CD4-positive, alpha-beta T cell treated with Interleukin-17A for 4 hours (primary cell): ENCODE measurements around the gene ASRGL1.
"Not testable (repeated sequence)": the region's sequence is repeated elsewhere in the genome, so short reads cannot be mapped to it uniquely, and the experiment has no call there.

Source experiments
- DNase-seq: peaks from one replicate; pipeline ENCODE4 v3.0.0-alpha.2; 2020; ENCODE audit warnings: mixed read lengths

The ASRGL1 gene

DNA sequence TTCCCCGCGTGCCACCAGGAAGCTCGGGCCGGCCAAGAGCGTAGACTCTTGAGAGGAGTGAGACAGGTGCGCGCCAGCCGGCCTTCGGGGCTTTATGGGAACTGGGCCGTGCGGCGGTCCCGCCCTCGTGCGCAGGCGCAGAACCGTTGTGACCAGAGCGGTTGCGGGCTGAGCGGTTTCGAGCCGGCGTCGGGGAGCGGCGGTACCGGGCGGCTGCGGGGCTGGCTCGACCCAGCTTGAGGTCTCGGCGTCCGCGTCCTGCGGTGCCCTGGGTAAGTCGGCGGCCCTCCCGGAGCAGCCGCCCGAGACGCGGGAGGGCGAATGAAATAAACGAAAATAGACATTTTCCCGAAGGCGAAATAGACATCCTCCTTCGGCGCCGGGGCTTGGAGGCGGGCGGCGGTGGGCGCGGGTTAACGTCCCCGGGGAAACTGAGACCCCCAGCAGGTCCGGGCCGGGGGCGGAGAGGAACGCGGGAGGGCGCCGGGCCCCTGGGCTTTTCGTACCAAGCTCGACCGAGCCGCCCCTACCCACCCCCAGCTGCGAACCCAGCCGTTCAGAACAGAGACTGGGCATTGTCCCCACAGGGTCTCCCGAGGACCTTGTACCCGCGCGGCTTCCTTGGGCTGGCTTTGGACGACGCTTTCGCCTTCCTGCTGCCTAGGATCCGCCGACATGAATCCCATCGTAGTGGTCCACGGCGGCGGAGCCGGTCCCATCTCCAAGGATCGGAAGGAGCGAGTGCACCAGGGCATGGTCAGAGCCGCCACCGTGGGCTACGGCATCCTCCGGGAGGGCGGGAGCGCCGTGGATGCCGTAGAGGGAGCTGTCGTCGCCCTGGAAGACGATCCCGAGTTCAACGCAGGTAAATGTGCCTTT lies at the start of gene ASRGL1:
Gene ASRGL1 (plus strand): TSS at position 146 of the 879 bp plus-strand sequence. CDS start 530 bp downstream, at position 676.
- peak; percentile 83 for DNase-seq

DNA sequence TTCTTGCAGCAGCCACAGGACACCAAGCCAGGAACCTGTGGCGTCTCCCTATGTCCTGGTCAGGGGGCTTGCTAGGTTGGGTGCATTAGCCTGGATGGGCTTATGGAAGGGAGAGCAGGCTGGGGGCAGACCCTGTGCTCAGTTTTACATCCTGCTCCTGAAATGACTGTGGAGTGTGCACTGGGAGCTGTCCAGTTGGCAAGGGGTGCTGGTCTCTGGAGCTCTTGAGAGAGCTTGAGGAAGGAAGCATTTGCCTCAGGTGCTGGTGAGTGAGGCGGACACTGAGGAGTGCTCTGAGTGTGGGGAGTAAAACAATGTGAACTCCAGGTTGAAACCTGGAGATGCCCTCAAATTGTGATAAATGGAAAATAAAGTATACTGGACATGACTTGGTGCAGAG lies 41.7 kb upstream of the ASRGL1 start:
- DNase-seq: no peak

DNA sequence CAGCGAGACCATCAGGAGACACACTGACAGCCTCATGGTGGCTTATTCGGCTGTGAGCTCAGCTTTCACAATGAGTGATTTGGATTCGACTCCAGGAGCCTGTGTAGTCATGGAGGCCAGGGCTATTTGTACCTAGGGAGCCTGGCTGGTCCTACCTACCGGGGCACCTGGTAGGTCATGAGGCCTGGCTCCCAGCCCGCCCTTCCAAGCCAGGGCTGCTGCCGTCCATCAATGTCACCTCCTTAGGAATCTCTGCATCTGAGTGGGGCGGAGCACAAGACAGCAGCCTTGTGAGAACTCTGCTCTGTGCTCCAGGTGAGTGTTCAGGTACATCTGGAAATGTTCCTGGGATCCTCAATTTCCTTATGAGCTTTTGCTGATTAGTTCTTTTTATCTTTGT lies 38.3 kb upstream of the ASRGL1 start, which contains the start of gene SCGB1D4:
Gene SCGB1D4 (minus strand): TSS at position 101 of the 400 bp plus-strand sequence. CDS start 65 bp downstream, at position 36.
- DNase-seq: no peak

DNA sequence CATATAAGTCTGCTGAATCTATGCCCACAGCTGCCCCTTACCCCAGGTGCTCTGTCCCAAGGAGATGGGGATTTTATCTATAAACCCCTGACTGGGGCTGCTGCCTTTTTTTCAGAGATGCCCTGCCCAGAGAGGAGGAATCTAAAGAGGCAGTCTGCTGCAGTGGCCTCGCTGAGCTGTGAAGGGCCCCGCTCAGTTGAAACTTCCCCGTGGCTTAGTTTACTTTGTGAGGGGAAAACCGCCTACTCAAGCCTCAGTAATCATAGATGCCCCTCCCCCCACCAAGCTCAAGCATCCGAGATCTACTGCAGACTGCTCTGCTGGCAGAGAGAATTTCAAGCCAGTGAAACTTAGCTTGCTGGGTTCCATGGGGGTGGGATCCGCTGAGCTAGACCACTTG lies 31.0 kb upstream of the ASRGL1 start:
- DNase-seq: no peak

DNA sequence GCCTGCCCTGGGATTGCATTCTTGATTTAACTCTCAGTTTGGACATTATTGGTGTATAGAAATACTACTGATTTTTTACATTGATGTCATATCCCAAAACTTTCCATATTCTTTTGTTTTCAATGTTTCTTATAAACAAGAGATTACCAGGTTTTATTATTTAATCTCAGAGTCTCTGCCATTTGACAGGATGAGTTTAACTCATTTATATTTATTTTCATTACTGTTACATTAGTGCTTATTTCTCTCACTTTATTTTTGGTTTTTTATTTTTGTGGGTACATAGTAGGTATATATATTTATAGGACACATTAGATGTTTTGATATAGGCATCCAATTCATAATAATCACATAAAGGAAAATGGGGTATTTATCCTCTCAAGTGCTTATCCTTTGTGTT lies 29.3 kb upstream of the ASRGL1 start:
- DNase-seq: no peak

DNA sequence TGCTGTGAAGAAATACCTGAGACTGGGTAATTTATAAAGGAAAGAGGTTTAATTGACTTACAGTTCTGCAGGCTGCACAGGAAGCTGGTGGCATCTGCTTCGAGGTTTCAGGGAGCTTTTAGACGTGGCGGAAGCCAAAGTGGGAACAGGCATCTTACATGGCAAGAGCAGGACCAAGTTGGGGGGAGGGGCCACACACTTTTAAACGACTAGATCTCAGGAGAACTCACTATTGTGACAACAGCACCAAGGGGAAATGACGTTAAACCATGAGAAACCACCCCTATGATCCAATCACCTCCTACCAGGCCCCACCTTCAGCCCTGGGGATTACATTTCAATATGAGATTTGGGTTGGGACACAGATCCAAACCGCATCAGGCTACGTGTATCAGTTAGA lies 27.3 kb upstream of the ASRGL1 start:
- DNase-seq: no peak

DNA sequence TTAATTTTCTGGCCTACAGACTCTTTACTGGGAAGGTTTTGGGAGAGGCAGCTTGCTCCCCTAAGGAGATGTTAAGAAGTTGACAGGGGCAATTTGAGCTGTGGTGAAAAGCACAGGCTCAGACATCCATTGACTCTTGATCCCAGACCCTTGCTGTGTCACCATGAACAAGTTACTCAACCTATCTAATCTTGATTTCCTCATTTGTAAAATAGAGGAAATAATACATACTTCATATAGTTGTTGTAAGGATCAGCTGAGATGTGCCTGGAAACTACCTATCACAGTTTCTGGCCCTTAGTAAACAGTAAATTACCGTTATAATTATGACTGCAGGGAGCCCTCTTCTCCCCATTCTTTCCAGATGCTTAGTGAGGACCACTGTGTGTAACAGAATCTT lies 21.8 kb upstream of the ASRGL1 start:
- DNase-seq: no peak

DNA sequence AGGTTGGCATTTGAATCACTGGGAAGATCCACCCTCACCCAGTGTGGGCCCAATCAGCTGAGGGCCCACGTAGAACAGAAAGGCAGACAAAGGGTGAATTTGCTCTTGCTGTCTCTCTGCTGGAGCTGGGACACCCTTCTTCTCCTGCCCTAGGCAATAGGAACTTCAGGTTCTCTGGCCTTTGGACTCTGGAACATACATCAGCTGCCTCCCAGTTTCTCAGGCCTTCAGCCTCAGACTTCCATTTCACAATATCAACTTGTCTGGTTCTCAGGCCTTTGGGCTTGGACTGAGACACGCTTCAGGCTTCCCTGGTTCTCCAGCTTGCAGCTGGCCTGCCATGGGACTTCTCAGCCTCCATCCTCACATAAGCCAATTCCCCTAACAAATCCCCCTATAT lies 14.7 kb upstream of the ASRGL1 start:
- no peak for DNase-seq

DNA sequence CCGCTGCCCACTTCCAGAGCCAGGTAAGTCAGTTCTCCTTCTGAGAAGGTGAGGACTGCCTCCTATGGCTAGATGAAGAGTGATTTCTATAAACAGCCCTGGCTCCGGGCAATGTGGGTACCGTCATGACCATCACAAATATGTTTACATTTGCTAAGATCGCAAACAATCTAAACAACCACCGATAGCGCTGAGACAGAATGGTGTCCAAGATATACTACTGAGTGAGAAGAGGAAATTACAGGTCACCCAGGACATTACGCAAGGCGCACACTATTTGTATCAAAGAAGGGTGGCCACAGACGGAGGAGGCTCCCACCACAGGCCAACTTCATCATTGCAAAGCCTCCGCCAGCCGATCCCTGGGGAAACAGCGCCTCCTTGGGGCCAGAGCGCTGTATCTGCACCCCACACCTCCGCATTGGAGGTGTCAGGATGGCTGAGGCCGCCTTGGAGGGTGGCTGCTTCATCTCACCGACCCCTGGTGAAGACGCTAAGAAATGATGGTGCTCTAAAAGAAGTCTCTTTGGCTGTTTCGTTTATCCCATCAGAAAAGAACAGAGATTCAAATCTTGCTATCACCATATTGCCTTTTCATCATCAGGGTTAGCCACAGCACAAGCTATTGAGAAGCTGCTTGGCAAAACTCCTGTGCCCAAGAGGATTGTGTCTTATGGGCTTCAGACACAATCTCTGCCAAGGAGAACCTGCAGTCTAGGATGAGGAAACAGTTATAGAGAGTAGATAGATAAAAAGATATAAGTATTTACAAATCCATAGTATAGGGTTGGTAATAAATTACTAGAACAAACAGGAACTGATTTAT lies 12.3 kb upstream of the ASRGL1 start:
- DNase-seq: peak; percentile 61

DNA sequence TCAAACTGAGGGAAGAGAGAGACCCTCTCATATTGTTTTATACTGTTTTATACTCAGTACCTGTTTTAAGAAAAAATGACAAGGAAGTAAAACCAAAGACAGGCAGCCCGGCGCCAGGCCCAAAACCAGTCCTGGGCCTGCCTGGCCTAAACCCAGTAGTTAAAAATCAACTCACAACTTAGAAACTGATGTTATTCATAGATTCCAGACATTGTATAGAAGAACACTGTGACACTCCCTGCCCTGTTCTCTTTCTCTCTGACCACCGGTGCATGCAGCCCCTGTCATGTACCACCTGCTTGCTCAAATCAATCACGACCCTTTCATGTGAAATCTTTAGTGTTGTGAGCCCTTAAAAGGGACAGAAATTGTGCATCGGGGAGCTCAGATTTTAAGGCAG lies 11.5 kb upstream of the ASRGL1 start:
- not testable (repeated sequence) for DNase-seq

DNA sequence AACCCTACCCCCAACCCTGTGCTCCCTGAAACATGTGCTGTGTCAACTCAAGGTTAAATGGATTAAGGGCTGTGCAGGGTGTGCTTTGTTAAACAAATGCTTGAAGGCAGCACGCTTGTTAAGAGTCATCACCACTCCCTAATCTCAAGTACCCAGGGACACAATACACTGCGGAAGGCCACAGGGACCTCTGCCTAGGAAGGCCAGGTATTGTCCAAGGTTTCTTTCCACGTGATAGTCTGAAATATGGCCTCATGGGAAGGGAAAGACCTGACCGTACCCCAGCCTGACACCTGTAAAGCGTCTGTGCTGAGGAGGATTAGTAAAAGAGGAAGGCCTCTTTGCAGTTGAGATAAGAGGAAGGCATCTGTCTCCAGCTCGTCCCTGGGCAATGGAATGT lies 10.5 kb upstream of the ASRGL1 start:
- not testable (repeated sequence) for DNase-seq

DNA sequence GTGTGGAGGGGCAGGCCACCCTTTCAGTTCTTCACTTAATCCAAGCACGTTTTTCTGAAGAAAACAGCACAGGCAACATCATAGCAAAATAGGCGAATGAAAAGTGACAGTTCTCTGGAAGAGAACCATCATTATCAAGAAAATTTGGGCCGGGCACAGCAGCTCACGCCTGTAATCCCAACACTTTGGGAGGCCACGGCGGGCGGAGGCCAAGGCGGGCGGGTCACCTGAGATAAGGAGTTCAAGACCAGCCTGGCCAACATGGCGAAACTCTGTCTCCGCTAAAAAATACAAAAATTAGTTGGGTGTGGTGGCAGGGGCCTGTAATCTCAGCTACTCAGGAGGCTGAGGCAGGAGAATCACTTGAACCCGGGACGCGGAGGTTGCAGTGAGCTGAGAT lies 9.7 kb upstream of the ASRGL1 start:
- not testable (repeated sequence) for DNase-seq

DNA sequence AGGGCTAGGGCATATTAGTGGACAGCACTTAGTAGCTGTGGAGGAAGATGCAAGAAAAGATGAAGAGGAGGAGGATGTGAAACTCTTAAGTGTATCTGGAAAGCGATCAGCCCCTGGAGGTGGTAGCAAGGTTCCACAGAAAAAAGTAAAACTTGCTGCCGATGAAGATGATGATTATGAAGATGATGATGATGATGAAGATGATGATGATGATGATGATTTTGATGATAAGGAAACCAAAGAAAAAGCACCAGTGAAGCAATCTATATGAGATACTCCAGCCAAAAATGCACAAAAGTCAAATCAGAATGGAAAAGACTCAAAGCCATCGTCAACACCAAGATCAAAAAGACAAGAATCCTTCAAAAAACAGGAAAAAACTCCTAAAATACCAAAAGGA lies 6.0 kb upstream of the ASRGL1 start:
- DNase-seq: not testable (repeated sequence)

DNA sequence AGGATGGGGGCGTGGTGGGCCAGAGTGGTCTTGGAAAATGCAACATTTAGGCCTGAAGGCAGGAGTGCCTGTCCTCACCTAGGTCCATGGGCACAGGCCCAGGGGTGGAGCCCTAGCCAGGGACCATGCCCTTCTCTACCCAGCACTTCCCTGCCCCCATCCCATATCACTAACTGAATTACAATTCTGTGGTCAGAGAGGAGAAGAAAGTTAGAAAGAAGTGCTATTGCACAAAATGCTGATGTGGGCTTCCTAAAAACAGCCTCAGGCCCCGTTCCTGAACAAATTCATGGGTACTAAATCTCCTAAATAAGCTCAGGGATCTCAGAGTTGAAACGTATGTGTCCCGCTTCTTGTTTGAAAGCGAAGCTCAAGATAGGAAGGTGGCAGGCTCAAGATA lies 3.5 kb upstream of the ASRGL1 start:
- no peak for DNase-seq

DNA sequence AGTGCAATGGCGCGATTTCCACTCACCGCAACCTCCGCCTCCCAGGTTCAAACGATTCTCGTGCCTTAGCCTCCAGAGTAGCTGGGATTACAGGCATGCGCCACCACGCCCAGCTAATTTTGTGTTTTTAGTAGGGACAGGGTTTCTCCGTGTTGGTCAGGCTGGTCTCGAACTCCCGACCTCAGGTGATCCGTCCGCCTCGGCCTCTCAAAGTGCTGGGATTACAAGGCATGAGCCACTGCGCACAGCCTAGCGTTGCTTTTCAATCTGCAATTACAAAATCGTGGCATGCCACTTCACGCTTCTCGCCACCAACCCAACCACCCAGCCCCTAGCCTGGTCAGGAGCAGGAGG lies 322 bp upstream of the ASRGL1 start:
- not testable (repeated sequence) for DNase-seq

DNA sequence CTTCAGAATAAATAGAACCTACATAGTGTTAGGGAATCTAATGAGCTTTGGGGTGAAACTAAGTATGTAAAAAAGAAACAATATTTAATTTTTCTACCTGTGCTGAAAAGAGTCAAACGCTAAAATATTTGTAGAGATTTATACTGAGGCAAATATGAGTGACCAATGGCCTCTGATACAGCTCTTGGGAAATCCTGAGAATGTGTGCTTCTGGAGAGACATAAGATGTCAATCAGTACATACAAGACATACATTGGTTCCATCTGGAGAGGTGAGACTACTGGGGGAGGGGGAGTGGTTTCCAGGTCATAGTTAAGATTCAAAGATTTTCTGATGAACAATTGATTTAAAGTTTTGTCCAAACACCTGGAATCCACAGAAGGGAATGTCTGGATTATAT lies 970 bp downstream of the ASRGL1 start:
- DNase-seq: no peak

DNA sequence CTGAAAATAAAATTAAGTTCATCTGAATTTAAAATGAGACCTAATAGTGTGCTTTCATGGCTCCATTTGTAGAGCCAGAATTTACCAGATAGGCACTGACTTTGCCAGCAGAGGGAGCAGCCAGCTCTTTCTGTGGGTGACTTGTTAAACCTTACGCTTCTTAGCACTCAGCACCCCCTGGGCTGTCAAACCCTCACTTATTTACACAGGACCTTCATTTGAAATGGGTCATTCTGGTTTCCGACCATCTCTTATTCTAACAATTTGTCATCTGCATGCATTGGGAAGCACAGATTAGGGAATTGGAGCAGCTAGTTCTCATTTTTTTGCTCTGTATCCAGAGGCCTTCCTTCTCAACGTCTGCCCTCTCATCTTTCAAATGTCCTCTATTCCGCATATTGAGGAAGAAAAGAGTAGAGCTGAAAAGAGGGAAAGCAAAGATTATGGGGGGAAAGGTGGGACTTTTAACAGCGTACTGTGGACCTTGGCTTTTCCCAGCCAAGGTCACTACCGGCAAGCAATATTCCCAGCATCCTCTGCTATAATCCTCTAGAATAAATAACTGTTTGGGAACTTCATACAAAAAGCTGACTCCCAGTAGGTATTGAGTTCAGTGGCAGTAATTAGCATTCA lies 3.1 kb downstream of the ASRGL1 start:
- peak; percentile 64 for DNase-seq

DNA sequence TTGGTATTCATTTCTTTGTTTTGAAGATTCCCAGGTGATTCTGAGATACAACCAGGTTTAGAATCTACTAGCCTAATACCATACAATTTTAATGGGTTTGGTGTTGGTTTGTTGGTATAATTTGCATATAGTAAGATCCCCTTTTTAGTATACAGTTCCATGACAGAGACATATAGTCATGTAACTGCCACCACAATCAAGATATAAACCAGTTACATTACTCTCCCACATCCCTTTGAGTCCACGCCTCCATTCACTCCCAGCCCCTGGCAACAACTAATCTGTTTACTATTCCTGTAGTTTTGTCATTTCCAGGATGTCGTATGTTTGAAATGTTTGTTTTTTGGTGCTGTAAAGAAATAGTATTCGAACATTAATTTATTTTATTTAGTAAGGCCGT lies 4.3 kb downstream of the ASRGL1 start:
- no peak for DNase-seq

DNA sequence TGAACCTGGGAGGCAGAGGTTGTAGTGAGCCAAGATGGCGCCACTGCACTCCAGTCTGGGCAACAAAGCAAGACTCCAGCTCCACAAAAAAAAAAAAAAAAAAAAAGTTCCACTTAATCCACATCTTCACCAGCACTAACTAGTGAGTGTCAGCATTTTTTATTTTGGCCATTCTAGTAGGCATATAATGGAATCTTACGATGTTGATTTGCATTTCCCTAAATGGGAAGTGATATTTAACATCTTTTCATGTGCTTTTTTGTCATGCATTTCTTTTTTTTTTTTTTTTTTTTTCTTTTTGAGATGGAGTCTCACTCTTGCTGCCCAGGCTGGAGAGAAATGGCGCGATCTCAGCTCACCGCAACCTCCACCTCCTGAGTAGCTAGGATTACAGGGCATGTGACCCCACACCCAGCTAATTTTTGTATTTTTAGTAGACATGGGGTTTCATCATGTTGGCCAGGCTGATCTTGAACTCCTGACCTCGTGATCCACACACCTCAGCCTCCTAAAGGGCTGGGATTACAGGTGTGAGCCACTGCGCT lies 6.5 kb downstream of the ASRGL1 start:
- not testable (repeated sequence) for DNase-seq

DNA sequence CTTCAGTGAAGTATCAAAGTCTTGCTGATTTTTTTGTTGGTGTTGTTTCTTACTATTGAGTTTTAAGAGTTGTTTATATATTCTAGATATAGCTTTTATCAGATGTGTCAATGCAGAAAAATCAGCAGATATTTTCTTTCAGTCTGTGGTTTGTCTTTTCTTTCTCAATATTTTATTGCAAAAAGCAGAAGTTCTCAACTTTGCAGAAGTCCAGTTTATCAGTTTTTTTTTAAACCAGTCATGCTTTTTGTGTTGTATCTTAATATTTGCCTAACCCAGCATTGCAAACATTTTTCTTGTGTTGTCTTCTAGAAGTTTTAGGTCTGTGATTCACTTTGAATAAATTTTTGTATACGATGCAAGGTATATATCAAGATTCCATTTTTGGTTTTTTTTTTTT lies 7.0 kb downstream of the ASRGL1 start:
- DNase-seq: no peak

DNA sequence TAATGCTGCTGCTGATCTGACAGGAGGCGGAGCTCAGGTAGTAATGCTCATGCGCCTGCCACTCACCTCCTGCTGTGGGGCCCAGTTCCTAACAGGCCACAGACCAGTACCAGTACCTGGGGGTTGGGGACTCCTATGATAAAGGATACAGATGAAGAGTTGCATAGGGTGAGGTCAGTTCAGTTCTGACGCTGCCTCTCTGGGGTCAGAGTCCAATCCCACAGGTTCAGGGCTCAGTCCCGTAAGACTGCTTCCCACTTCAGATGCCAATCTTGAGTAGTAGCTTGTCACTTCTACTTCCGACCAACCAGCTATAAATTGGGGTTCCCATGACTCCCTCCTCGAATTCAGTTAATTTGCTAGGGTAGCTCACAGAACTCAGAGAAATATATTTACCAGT lies 8.6 kb downstream of the ASRGL1 start:
- DNase-seq: no peak

DNA sequence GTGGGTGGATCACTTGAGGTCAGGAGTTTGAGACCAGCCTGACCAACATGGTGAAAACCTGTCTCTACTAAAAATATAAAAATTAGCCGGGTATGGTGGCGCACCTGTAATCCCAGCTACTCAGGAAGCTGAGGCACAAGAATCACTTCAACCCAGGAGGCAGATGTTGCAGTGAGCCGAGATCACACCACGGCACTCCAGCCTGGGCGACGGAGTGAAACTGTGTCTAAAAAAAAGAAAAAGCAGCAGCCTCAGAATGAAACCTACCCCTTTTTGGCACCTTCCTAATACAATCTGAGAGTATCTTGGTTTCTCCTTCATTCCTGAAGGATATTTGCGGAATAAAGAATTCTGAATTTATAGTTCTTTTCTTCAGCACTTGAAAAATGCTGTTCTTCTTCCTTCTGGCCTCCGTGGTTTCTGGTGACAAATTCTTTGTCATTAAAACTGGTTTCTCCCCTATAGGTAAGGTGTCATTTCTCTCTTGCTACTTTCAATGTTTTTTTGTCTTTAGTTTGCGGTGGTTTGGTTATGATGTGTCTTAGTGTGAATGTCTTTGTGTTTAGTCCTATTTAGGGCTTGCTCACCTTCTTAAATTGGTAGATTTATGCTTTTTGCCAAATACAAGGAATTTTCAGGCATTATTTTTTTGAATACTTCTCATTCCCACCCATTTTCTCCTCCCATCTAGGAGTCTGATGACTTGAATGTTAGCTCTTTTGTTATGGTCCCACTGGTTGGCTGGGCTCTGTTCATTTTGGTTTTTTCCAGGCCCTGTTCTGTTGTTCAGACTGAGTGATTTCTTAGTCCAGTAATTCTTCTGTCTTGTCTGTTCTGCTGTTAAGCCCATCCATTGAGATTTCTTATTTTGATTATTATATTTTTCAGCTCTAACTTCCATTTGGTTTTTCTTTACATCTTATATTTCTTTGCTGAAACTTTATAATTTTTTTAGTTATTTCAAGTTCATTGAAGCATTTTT lies 15.4 kb downstream of the ASRGL1 start:
- DNase-seq: no peak
